ENCODE results near the gene TUT7.
A peak's percentile ranks its signal among the peaks of the same experiment; 100 is the strongest.
"Not testable (repeated sequence)": the region's sequence is repeated elsewhere in the genome, so short reads cannot be mapped to it uniquely, and the experiment has no call there.

Gene TUT7

GRCh38 chr9:86304236-86304730 is 49.9 kb downstream of the TUT7 start:
- H3K4me3 ChIP-seq (ENCODE audit: low read length): no peak overlapping the region
- TF ChIP-seq ZNF274 (IDR thresholded peaks at IDR 0.05; ENCODE audit: low read depth, low read length): no peak

- no peak for TF ChIP-seq ZNF274 (IDR thresholded peaks at IDR 0.05; ENCODE audit: low read depth, low read length)
- no peak overlapping the region for H3K4me3 ChIP-seq (ENCODE audit: low read length)
Observed at GRCh38 chr9:86303316-86303975, 50.8 kb downstream of the TUT7 start.

DNA sequence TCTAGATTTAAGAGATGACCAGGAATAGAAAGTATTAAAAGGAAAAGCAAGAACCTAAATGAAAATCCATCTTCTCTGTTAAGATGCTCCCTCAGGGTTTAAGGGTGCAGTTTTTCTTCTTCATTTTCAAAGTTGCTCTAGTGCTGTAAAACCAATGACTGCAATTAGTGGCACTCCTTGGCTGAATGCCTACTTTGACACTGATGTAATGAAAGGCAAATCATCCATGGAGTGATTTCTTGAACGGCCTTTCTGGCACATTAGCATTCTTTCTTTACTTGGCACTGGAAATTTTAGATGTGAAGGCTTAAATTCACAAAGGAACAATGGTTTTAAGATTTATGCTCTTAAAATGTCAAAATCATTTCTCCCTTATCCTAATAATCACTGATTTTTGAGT is 52.5 kb downstream of the TUT7 start:
- TF ChIP-seq ZNF274 (IDR thresholded peaks at IDR 0.05; ENCODE audit: low read depth, low read length): no peak
- no peak overlapping the region for H3K4me3 ChIP-seq (ENCODE audit: low read length)

GRCh38 chr9:86300701-86301100 is 53.5 kb downstream of the TUT7 start:
- no peak overlapping the region for H3K4me3 ChIP-seq (ENCODE audit: low read length)
- TF ChIP-seq ZNF274 (IDR thresholded peaks at IDR 0.05; ENCODE audit: low read depth, low read length): no peak

DNA sequence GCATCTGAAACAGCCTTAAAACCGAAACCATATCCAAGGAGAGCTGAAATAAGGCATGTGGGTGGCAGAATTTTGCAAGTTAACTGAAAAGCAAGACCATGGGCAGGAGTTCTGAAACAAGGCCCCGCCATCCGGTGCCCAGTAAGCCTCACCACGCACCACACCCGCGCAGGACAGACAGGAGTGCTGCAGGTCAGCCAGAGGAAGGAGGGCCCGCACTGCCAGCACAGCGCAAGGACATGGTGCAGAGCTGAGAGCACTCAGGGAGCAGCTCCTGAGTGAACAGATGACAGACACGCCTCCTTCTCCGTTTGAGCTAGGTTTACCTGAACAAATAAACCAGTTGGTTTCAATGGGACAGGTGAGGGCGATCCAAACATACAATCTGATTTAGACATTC is 55.3 kb downstream of the TUT7 start:
- no peak for TF ChIP-seq ZNF274 (IDR thresholded peaks at IDR 0.05; ENCODE audit: low read depth, low read length)

DNA sequence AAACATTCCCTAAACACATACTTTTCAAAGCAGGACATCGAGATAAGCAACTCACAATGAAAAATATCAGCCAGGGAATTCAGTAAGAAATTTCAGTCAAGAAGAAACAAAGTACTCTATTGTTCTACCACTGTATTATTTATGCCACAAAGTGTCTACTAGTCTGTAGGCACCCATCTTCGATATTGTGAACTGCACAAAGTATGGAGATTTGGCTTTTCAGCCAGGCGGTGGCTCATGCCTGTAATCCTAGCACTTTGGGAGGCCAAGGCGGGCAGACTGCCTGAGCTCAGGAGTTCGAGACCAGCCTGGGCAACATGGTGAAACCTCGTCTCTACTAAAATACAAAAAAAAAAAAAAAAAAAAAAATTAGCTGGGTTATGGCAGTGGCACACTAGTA is 63.9 kb downstream of the TUT7 start:
- H3K4me3 ChIP-seq (ENCODE audit: low read length): not testable (repeated sequence)

More for the DNA sequence above, 55.3 kb downstream of the TUT7 start:
- H3K4me3 ChIP-seq (ENCODE audit: low read length): no peak overlapping the region

- H3K4me3 ChIP-seq (ENCODE audit: low read length): no peak overlapping the region
- no peak for TF ChIP-seq ZNF274 (IDR thresholded peaks at IDR 0.05; ENCODE audit: low read depth, low read length)
Observed at GRCh38 chr9:86288499-86289198, 65.6 kb downstream of the TUT7 start.

DNA sequence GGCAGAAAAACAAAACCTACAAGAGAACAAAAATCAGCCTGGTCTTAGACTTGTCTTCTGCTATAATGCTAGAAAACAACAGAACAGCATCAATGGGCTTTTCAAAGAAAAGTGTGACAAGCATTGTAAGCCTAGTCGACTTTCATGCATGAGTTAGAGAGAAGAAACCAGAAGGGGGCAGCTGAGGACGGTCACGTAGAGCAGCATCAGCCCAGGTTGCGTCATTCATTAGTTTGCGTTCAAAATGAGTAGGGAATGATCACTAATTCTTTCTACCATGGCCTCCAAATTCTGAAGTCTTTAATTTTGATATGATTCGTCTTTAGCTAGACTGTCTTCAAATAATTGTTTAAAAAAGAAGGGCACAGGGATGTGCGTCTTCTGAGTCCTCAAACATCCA is 67.2 kb downstream of the TUT7 start:
- no peak overlapping the region for H3K4me3 ChIP-seq (ENCODE audit: low read length)
- no peak for TF ChIP-seq ZNF274 (IDR thresholded peaks at IDR 0.05; ENCODE audit: low read depth, low read length)

- no peak for TF ChIP-seq ZNF274 (IDR thresholded peaks at IDR 0.05; ENCODE audit: low read depth, low read length)
- H3K4me3 ChIP-seq (ENCODE audit: low read length): no peak overlapping the region
Observed at GRCh38 chr9:86286278-86286677, 67.9 kb downstream of the TUT7 start.

- TF ChIP-seq ZNF274 (IDR thresholded peaks at IDR 0.05; ENCODE audit: low read depth, low read length): no peak
- H3K4me3 ChIP-seq (ENCODE audit: low read length): no peak overlapping the region
Observed at GRCh38 chr9:86285261-86285660, 68.9 kb downstream of the TUT7 start.

- TF ChIP-seq ZNF274 (IDR thresholded peaks at IDR 0.05; ENCODE audit: low read depth, low read length): no peak
- peak overlapping the region; percentile 99 for H3K4me3 ChIP-seq (ENCODE audit: low read length)
Observed at GRCh38 chr9:86282979-86283535, 71.2 kb downstream of the TUT7 start.

GRCh38 chr9:86282077-86282978 is 71.9 kb downstream of the TUT7 start, which contains the start of gene ISCA1:
Gene ISCA1, minus strand, starts transcription at chr9:86282538. Its CDS starts 80 bp downstream, at chr9:86282458.
- peak within 1 kb of the TSS; percentile 99 for H3K4me3 ChIP-seq (ENCODE audit: low read length)
- no peak for TF ChIP-seq ZNF274 (IDR thresholded peaks at IDR 0.05; ENCODE audit: low read depth, low read length)

- H3K4me3 ChIP-seq (ENCODE audit: low read length): peak overlapping the region; percentile 99
- no peak for TF ChIP-seq ZNF274 (IDR thresholded peaks at IDR 0.05; ENCODE audit: low read depth, low read length)
Observed at GRCh38 chr9:86281593-86282076, 72.6 kb downstream of the TUT7 start.

- H3K4me3 ChIP-seq (ENCODE audit: low read length): no peak overlapping the region
- no peak for TF ChIP-seq ZNF274 (IDR thresholded peaks at IDR 0.05; ENCODE audit: low read depth, low read length)
Observed at GRCh38 chr9:86280580-86280979, 73.6 kb downstream of the TUT7 start.

Data from GM08714 (cell line).